ENCODE results near the gene IL1RAPL1.

- TF ChIP-seq CTCF (IDR thresholded peaks at IDR 0.05; ENCODE audit: insufficient read depth, low read length, poor library complexity, severe bottlenecking) (no peak), EZH2phosphoT487 (conservative IDR thresholded peaks at IDR 0.05; ENCODE audit: low read length) (no peak)
Observed at GRCh38 chrX:29071525-29072320, 484.5 kb downstream of the IL1RAPL1 start.
